Neural progenitor cell (in vitro differentiated cells): Measurements from ENCODE around the gene ANKRD18B. TPM values are rescaled to one million over a fixed set of nuclear protein-coding genes. Genes with fewer than 3 reads are reported as not detected.
"Not testable (repeated sequence)": the region's sequence is repeated elsewhere in the genome, so short reads cannot be mapped to it uniquely, and the experiment has no call there.

Experiments used
- DNase-seq: peaks from one replicate; pipeline ENCODE4 v3.0.0-alpha.2; 2016; ENCODE audit warnings: low spot score
- H2AFZ ChIP-seq: fragments of 200-600 bp; sonication (generic); replicated peaks from 2 replicates; pipeline ENCODE4 v1.6.1; 2016; ENCODE audit warnings: antibody characterized with exemption
- H3F3A ChIP-seq: fragments of 200-600 bp; sonication (generic); 2 replicates; pipeline ENCODE4 v1.6.1; 2016; ENCODE audit warnings: antibody characterized with exemption, low read depth
- H3K27ac ChIP-seq: fragments of 200-600 bp; sonication (generic); 2 replicates; pipeline ENCODE4 v1.5.1; 2016; ENCODE audit warnings: mild to moderate bottlenecking
- H3K27me3 ChIP-seq: fragments of 200-600 bp; sonication (generic); 2 replicates; pipeline ENCODE4 v1.6.1; 2016; ENCODE audit warnings: mild to moderate bottlenecking, moderate library complexity
- H3K36me3 ChIP-seq: fragments of 200-600 bp; sonication (generic); 2 replicates; pipeline ENCODE4 v1.5.1; 2016
- H3K4me1 ChIP-seq: fragments of 200-600 bp; sonication (generic); 2 replicates; pipeline ENCODE4 v1.6.1; 2016; ENCODE audit warnings: mixed run types
- H3K4me2 ChIP-seq: fragments of 200-600 bp; sonication (generic); 2 replicates; pipeline ENCODE4 v1.6.1; 2016
- H3K4me3 ChIP-seq: fragments of 200-600 bp; sonication (generic); 2 replicates; pipeline ENCODE4 v1.5.1; 2016
- H3K79me2 ChIP-seq: fragments of 200-600 bp; sonication (generic); 2 replicates; pipeline ENCODE4 v1.6.1; 2016; ENCODE audit warnings: low read depth
- H3K9ac ChIP-seq: fragments of 200-600 bp; sonication (generic); 2 replicates; pipeline ENCODE4 v1.6.1; 2016
- H3K9me3 ChIP-seq: fragments of 200-600 bp; sonication (generic); 2 replicates; pipeline ENCODE4 v1.5.1; 2016; ENCODE audit warnings: low read depth
- H4K20me1 ChIP-seq: fragments of 200-600 bp; sonication (generic); 2 replicates; pipeline ENCODE4 v1.6.1; 2016; ENCODE audit warnings: low read depth
- H3K27ac Mint-ChIP-seq: 3 replicates; pipeline ENCODE4 v1.8.0; 2021; ENCODE audit warnings: mixed read lengths
- H3K27me3 Mint-ChIP-seq: 2 replicates; pipeline ENCODE4 v1.8.0; 2022; ENCODE audit warnings: low read depth, mild to moderate bottlenecking, inconsistent platforms, moderate library complexity, mixed read lengths; ENCODE audit not compliant: insufficient read depth
- H3K36me3 Mint-ChIP-seq: 3 replicates; pipeline ENCODE4 v1.8.0; 2021; ENCODE audit warnings: mixed read lengths
- H3K4me1 Mint-ChIP-seq: 3 replicates; pipeline ENCODE4 v1.8.0; 2021; ENCODE audit warnings: mixed read lengths
- H3K4me3 Mint-ChIP-seq: 3 replicates; pipeline ENCODE4 v1.8.0; 2021; ENCODE audit warnings: mild to moderate bottlenecking, moderate library complexity, mixed read lengths
- H3K9me3 Mint-ChIP-seq: 3 replicates; pipeline ENCODE4 v1.8.0; 2020; ENCODE audit warnings: mixed read lengths
- total RNA-seq: library from RNA; depleted of rRNA; stranded (reverse); fragments of >200 nt; gene quantifications from 2 replicates; pipeline ENCODE4 v1.2.3, GENCODE V29; 2015; ENCODE audit warnings: low replicate concordance

Gene ANKRD18B
- total RNA-seq, 1 donor from 2014 or later, result 14.7 TPM

DNA sequence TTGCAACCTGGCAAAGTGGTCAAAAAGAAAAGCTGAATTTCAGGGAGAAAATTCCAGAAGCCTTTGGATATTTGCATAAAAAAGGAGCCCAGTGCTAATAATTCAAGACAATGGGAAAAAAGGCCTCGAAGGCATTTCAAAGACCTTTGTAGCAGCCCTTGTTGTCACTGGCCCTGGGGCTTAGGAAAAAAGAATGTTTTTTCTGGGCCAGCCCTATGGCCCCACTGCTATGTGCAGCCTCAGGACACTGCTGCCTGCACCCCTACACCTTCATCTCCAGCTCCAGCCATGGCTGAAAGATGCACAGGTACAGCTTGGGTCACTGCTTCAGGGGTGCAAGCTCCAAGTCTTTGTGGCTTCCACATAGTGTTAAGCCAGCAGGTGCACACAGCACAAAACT is 62.1 kb downstream of the ANKRD18B start:
- H3K27ac Mint-ChIP-seq, H3K79me2 ChIP-seq, H3K27me3 ChIP-seq, H3K36me3 ChIP-seq, H3K9ac ChIP-seq, H3K9me3 Mint-ChIP-seq, H3K4me1 Mint-ChIP-seq, H4K20me1 ChIP-seq, H3K4me3 Mint-ChIP-seq, DNase-seq, H3K36me3 Mint-ChIP-seq, H3K9me3 ChIP-seq, H3K4me1 ChIP-seq, H2AFZ ChIP-seq, H3K27ac ChIP-seq, H3F3A ChIP-seq, H3K4me2 ChIP-seq, H3K27me3 Mint-ChIP-seq, H3K4me3 ChIP-seq: not testable (repeated sequence)

DNA sequence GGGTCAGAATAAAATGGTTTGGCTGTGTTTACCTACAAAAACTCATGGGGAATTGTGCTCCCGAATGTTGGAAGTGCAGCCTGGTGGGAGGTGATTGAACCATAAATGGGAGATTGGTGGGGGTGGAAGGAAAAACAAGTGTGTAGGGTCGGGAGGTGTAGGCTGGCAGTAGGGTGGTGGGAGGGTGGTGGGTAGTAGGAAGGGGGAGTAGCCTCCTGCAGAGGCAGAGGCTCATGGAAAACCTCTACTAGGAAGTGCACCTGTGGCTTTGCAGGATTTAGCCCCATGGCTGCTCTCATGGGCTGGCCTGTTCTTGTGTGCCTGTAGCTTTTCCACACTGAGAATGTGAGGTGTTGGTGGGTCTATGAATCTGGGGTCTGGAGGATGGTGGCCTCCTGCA is 63.7 kb downstream of the ANKRD18B start:
- H3K4me3 Mint-ChIP-seq, H3K36me3 Mint-ChIP-seq, H4K20me1 ChIP-seq, H3K9me3 Mint-ChIP-seq, H3F3A ChIP-seq, H3K27me3 Mint-ChIP-seq, H3K4me1 ChIP-seq, H3K4me1 Mint-ChIP-seq, H3K27ac Mint-ChIP-seq, H3K9ac ChIP-seq, H3K27me3 ChIP-seq, H3K4me2 ChIP-seq, DNase-seq, H2AFZ ChIP-seq, H3K4me3 ChIP-seq, H3K9me3 ChIP-seq, H3K79me2 ChIP-seq, H3K36me3 ChIP-seq, H3K27ac ChIP-seq: not testable (repeated sequence)

DNA sequence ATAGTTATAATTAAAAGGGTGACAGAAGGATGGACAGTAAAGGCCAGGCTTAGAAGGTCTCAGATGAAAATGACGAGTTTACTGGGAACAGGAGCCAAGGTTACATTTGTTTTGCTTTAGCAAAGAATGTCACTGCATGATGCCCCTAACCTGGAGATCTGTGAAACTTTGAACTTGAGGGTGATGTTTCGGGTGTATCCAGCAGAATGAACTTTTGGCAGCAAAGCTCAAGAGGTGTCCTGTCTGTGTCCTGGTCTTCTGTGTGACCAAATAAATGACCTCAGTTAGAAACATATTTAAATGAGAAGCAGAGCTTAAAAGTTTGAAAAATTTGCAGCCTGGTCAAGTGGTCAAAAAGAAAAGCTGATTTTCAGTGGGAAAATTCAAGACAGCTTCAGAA is 64.8 kb downstream of the ANKRD18B start:
- H3K36me3 ChIP-seq, H3K79me2 ChIP-seq, H3K27me3 Mint-ChIP-seq, H3K27ac Mint-ChIP-seq, H3K36me3 Mint-ChIP-seq, H3K4me3 ChIP-seq, H3K27me3 ChIP-seq, H2AFZ ChIP-seq, DNase-seq, H3K4me1 ChIP-seq, H3K4me3 Mint-ChIP-seq, H3F3A ChIP-seq, H3K4me2 ChIP-seq, H3K9me3 Mint-ChIP-seq, H4K20me1 ChIP-seq, H3K27ac ChIP-seq, H3K9ac ChIP-seq, H3K4me1 Mint-ChIP-seq, H3K9me3 ChIP-seq: not testable (repeated sequence)

DNA sequence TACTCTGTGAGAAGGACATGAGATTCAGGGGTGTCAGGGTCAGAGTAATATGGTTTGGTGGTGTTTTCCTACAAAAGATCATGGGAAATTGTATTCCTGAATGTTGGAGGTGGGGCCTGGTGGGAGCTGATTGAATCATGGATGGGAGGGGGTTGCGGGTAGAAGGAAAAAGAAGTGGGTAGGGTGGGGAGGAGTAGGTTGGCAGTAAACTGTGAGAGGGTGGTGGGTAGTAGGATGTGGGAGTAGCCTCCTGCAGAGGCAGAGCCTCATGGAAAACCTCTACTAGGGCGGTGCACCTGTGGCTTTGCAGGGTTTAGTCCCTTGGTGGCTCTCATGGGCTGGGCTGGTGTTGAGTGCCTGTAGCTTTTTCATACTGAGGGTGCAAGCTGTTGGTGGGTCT is 66.8 kb downstream of the ANKRD18B start:
- not testable (repeated sequence) for H3K9ac ChIP-seq, H3K27ac Mint-ChIP-seq, H3K27me3 Mint-ChIP-seq, H3K4me3 ChIP-seq, H3K4me3 Mint-ChIP-seq, H3K4me1 Mint-ChIP-seq, H3K9me3 Mint-ChIP-seq, H4K20me1 ChIP-seq, DNase-seq, H3K4me2 ChIP-seq, H3K36me3 Mint-ChIP-seq, H3K27me3 ChIP-seq, H3K9me3 ChIP-seq, H2AFZ ChIP-seq, H3F3A ChIP-seq, H3K27ac ChIP-seq, H3K36me3 ChIP-seq, H3K4me1 ChIP-seq, H3K79me2 ChIP-seq

DNA sequence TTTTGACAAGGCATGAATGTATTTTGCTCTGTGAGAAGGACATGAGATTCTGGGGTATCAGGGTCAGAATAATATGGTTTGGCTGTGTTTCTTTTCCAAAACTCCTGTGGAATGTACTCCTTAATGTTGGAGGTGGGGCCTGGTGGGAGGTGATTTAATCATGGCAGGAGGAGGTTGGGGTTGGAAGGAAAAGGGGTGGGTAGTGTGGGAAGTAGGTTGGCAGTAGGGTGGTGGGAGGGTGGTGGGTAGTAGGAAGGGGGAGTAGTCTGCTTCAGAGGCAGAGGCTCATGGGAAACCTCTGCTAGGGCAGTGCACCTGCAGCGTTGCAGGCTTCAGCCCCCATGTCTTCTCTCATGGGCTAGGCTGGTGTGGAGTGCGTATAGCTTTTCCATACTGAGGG is 72.9 kb downstream of the ANKRD18B start:
- not testable (repeated sequence) for H3K27ac Mint-ChIP-seq, H3K36me3 ChIP-seq, H3F3A ChIP-seq, H2AFZ ChIP-seq, H3K4me3 Mint-ChIP-seq, H3K79me2 ChIP-seq, H3K27me3 ChIP-seq, H3K9ac ChIP-seq, H4K20me1 ChIP-seq, H3K27ac ChIP-seq, H3K36me3 Mint-ChIP-seq, H3K9me3 Mint-ChIP-seq, H3K4me1 Mint-ChIP-seq, H3K9me3 ChIP-seq, H3K4me1 ChIP-seq, H3K4me3 ChIP-seq, H3K4me2 ChIP-seq, DNase-seq, H3K27me3 Mint-ChIP-seq

DNA sequence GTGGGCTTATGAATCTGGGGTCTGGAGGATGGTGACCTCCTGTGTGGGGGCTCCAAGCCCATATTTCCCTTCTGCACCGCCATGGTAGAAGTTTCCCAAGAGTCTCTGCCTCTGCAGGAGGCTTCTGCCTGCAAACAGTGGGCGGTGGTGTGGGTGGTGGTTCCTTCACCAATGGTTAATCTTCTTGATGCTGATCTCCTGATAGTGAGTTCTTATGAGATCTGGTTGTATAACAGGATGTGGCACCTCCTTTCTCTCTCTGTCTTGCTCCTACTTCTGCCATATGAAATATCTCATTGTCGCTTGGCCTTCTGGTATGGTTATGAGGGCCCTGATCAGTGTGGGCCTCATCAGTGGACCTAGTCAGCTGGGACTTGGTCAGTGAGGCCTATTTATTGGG is 73.3 kb downstream of the ANKRD18B start:
- DNase-seq, H3F3A ChIP-seq, H3K27me3 Mint-ChIP-seq, H3K36me3 ChIP-seq, H3K36me3 Mint-ChIP-seq, H3K4me1 Mint-ChIP-seq, H3K27ac ChIP-seq, H3K4me3 ChIP-seq, H3K79me2 ChIP-seq, H3K9ac ChIP-seq, H3K9me3 Mint-ChIP-seq, H2AFZ ChIP-seq, H4K20me1 ChIP-seq, H3K4me2 ChIP-seq, H3K9me3 ChIP-seq, H3K4me1 ChIP-seq, H3K27me3 ChIP-seq, H3K4me3 Mint-ChIP-seq: not testable (repeated sequence)
- H3K27ac Mint-ChIP-seq, result peak overlapping the region; percentile 44

DNA sequence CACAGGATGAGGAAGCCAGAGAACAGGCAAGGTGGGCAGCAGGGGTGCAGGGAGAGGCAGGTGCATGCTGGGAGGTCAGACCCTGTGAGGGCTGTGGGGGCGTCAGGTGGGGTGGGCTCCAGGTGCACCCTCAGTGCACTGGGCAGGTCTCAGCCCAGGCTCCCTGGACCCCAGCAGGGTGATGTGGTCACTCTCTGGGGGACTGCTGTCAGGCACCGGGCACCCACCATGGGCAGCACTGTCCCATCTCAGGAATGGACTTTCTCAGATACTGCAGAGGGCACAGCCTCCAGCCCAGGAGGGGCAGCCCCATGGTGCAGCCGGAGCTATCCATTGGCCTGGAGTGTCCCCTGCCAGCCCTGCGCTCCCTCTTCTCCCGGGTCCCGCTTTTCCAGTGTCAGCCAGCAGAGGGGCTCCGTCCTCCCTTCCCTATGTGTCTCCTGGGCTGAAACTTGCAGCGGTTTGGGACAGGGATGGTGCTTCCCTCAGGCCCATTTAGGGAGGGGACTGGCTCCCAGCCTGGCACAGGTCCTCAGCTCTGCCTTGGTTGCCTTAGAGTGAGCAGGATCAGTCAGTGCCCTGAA is 74.8 kb downstream of the ANKRD18B start:
- H3K4me1 ChIP-seq, H3K9ac ChIP-seq, H2AFZ ChIP-seq, H3K36me3 Mint-ChIP-seq, H3K4me1 Mint-ChIP-seq, H3K9me3 Mint-ChIP-seq, H3K4me2 ChIP-seq, H3K9me3 ChIP-seq, H3F3A ChIP-seq, H3K36me3 ChIP-seq, H3K4me3 ChIP-seq, H3K4me3 Mint-ChIP-seq, H4K20me1 ChIP-seq, H3K27me3 ChIP-seq, H3K27ac ChIP-seq, DNase-seq, H3K79me2 ChIP-seq: not testable (repeated sequence)
- H3K27me3 Mint-ChIP-seq, result peaks cover 12% of the 10 kb centered on the region
- peak overlapping the region; percentile 46 for H3K27ac Mint-ChIP-seq

DNA sequence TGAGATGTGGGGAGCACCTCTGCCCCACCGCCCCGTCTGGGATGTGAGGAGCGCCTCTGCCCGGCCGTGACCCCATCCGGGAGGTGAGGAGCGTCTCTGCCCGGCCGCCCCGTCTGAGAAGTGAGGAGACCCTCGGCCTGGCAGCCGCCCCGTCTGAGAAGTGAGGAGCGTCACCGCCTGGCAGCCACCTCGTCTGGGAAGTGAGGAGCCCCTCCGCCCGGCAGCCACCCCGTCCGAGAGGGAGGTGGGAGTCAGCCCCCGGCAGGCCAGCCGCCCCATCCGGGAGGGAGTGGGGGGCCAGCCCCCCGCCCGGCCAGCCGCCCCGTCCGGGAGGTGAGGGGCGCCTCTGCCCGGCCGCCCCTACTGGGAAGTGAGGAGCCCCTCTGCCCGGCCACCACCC is 76.9 kb downstream of the ANKRD18B start:
- H3K4me1 Mint-ChIP-seq, H3K4me1 ChIP-seq, H3K36me3 Mint-ChIP-seq, H3K4me2 ChIP-seq, H3K9ac ChIP-seq, H4K20me1 ChIP-seq, H3K4me3 ChIP-seq, H3K4me3 Mint-ChIP-seq, H3K9me3 Mint-ChIP-seq, H3K9me3 ChIP-seq, H2AFZ ChIP-seq, H3K27ac ChIP-seq, H3F3A ChIP-seq, H3K36me3 ChIP-seq, H3K27me3 ChIP-seq, H3K79me2 ChIP-seq, H3K27ac Mint-ChIP-seq, DNase-seq: not testable (repeated sequence)
- H3K27me3 Mint-ChIP-seq, result peaks cover 12% of the 10 kb centered on the region
